ENCODE measurements around the gene SEMA3A. TPM values are rescaled to one million over a fixed set of nuclear protein-coding genes. Genes with fewer than 3 reads are reported as not detected.

The SEMA3A gene
- polyA plus RNA-seq, 1 donor from 2014 or later, result 22.8 TPM

GRCh38 chr7:84149573-84149972 is 45.0 kb downstream of the SEMA3A start:
- Histone ChIP-seq H3K36me3 (ENCODE audit: insufficient read depth, low read length) (no peaks in the 10 kb centered on the region), H3F3A (ENCODE audit: insufficient read depth, low read length, poor library complexity, severe bottlenecking) (no peaks in the 10 kb centered on the region), H2AFZ (ENCODE audit: low read depth, low read length) (no peak overlapping the region), H4K20me1 (ENCODE audit: insufficient read depth) (no peaks in the 10 kb centered on the region), H3K9me2 (ENCODE audit: insufficient read depth, low read length) (no peaks in the 10 kb centered on the region), H3K27ac (ENCODE audit: low read length) (no peak overlapping the region), H3K79me2 (replicated peaks; ENCODE audit: insufficient read depth, low read length) (no peaks in the 10 kb centered on the region), H3K4me2 (ENCODE audit: low read length) (peak overlapping the region; percentile 25), H3K9me3 (ENCODE audit: low read length) (no peaks in the 10 kb centered on the region), H3K9ac (ENCODE audit: low read length) (peak overlapping the region; percentile 17), H3K27me3 (ENCODE audit: insufficient read depth, low read depth, low read length) (no peaks in the 10 kb centered on the region), H3K4me3 (ENCODE audit: low read length) (peak overlapping the region; percentile 56)
- TF ChIP-seq, protein P1, sequence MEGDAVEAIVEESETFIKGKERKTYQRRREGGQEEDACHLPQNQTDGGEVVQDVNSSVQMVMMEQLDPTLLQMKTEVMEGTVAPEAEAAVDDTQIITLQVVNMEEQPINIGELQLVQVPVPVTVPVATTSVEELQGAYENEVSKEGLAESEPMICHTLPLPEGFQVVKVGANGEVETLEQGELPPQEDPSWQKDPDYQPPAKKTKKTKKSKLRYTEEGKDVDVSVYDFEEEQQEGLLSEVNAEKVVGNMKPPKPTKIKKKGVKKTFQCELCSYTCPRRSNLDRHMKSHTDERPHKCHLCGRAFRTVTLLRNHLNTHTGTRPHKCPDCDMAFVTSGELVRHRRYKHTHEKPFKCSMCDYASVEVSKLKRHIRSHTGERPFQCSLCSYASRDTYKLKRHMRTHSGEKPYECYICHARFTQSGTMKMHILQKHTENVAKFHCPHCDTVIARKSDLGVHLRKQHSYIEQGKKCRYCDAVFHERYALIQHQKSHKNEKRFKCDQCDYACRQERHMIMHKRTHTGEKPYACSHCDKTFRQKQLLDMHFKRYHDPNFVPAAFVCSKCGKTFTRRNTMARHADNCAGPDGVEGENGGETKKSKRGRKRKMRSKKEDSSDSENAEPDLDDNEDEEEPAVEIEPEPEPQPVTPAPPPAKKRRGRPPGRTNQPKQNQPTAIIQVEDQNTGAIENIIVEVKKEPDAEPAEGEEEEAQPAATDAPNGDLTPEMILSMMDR (IDR thresholded peaks at IDR 0.05; ENCODE audit: poor library complexity, severe bottlenecking), result no peak
- TF ChIP-seq TAF1 (IDR thresholded peaks at IDR 0.05; ENCODE audit: low read depth), result no peak
- TF ChIP-seq RAD21 (conservative IDR thresholded peaks at IDR 0.05), result no peak
- TF ChIP-seq SMC3 (conservative IDR thresholded peaks at IDR 0.05; ENCODE audit: poor library complexity), result no peak
- no peak for TF ChIP-seq POLR2AphosphoS5 (IDR thresholded peaks at IDR 0.05)
- no peak for TF ChIP-seq EZH2 (IDR thresholded peaks at IDR 0.05; ENCODE audit: borderline replicate concordance, insufficient read depth, low read length, poor library complexity, severe bottlenecking)
- TF ChIP-seq EP300 (conservative IDR thresholded peaks at IDR 0.05; ENCODE audit: poor library complexity, severe bottlenecking), result no peak
- no peak for TF ChIP-seq MXI1 (conservative IDR thresholded peaks at IDR 0.05; ENCODE audit: poor library complexity, severe bottlenecking)
- TF ChIP-seq, protein P2, sequence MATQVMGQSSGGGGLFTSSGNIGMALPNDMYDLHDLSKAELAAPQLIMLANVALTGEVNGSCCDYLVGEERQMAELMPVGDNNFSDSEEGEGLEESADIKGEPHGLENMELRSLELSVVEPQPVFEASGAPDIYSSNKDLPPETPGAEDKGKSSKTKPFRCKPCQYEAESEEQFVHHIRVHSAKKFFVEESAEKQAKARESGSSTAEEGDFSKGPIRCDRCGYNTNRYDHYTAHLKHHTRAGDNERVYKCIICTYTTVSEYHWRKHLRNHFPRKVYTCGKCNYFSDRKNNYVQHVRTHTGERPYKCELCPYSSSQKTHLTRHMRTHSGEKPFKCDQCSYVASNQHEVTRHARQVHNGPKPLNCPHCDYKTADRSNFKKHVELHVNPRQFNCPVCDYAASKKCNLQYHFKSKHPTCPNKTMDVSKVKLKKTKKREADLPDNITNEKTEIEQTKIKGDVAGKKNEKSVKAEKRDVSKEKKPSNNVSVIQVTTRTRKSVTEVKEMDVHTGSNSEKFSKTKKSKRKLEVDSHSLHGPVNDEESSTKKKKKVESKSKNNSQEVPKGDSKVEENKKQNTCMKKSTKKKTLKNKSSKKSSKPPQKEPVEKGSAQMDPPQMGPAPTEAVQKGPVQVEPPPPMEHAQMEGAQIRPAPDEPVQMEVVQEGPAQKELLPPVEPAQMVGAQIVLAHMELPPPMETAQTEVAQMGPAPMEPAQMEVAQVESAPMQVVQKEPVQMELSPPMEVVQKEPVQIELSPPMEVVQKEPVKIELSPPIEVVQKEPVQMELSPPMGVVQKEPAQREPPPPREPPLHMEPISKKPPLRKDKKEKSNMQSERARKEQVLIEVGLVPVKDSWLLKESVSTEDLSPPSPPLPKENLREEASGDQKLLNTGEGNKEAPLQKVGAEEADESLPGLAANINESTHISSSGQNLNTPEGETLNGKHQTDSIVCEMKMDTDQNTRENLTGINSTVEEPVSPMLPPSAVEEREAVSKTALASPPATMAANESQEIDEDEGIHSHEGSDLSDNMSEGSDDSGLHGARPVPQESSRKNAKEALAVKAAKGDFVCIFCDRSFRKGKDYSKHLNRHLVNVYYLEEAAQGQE (IDR thresholded peaks at IDR 0.05; ENCODE audit: borderline replicate concordance), result no peak

DNA sequence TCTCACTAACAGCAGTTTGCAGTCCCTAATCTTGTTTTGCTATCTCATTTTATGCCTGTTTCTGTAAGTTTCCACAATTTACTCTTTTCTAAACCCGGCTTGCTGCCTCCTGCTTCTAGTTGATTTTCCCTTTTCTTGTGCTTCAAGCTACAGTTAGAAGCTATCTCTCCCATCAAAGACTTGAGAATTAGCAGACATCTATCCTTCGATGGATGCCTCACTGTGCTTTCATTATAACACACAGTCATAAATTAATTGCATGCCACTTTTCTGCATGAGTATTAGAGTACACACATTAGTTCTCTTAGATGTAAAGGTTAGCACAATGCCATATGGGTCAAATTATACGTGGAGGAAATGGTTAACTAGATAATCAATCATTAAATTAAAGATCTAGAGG is 48.7 kb downstream of the SEMA3A start:
- no peak overlapping the region for H3K4me2 ChIP-seq (ENCODE audit: low read length)
- H3K9ac ChIP-seq (ENCODE audit: low read length), result no peak overlapping the region
- TF ChIP-seq MXI1 (conservative IDR thresholded peaks at IDR 0.05; ENCODE audit: poor library complexity, severe bottlenecking) (no peak), POLR2AphosphoS5 (IDR thresholded peaks at IDR 0.05) (no peak), EZH2 (IDR thresholded peaks at IDR 0.05; ENCODE audit: borderline replicate concordance, insufficient read depth, low read length, poor library complexity, severe bottlenecking) (no peak), EP300 (conservative IDR thresholded peaks at IDR 0.05; ENCODE audit: poor library complexity, severe bottlenecking) (no peak), TAF1 (IDR thresholded peaks at IDR 0.05; ENCODE audit: low read depth) (no peak), SMC3 (conservative IDR thresholded peaks at IDR 0.05; ENCODE audit: poor library complexity) (no peak), RAD21 (conservative IDR thresholded peaks at IDR 0.05) (no peak)
- TF ChIP-seq, protein P2 (IDR thresholded peaks at IDR 0.05; ENCODE audit: borderline replicate concordance), result no peak
- TF ChIP-seq, protein P1 (IDR thresholded peaks at IDR 0.05; ENCODE audit: poor library complexity, severe bottlenecking), result no peak
- H3K9me2 ChIP-seq (ENCODE audit: insufficient read depth, low read length), result no peaks in the 10 kb centered on the region
- H3K27me3 ChIP-seq (ENCODE audit: insufficient read depth, low read depth, low read length), result no peaks in the 10 kb centered on the region
- H3F3A ChIP-seq (ENCODE audit: insufficient read depth, low read length, poor library complexity, severe bottlenecking), result no peaks in the 10 kb centered on the region
- no peak overlapping the region for H3K4me3 ChIP-seq (ENCODE audit: low read length)
- H3K27ac ChIP-seq (ENCODE audit: low read length), result no peak overlapping the region
- no peaks in the 10 kb centered on the region for H3K79me2 ChIP-seq (replicated peaks; ENCODE audit: insufficient read depth, low read length)
- no peaks in the 10 kb centered on the region for H4K20me1 ChIP-seq (ENCODE audit: insufficient read depth)
- H3K36me3 ChIP-seq (ENCODE audit: insufficient read depth, low read length), result no peaks in the 10 kb centered on the region
- H2AFZ ChIP-seq (ENCODE audit: low read depth, low read length), result no peak overlapping the region
- H3K9me3 ChIP-seq (ENCODE audit: low read length), result no peaks in the 10 kb centered on the region

All from neural cell (in vitro differentiated cells).